WERI-Rb-1 (cell line): ENCODE data around the gene HEXIM1.

Experiments used
- DNase-seq: peaks from one replicate; pipeline ENCODE4 v3.0.0-alpha.2; 2020
- H3K27ac ChIP-seq: fragments of 250-450 bp; sonication (Bioruptor Pico); 2 replicates; pipeline ENCODE4 v1.5.1; 2020; ENCODE audit warnings: mild to moderate bottlenecking, moderate library complexity
- H3K27me3 ChIP-seq: fragments of 250-450 bp; sonication (Bioruptor Pico); 2 replicates; pipeline ENCODE4 v1.5.1; 2021; ENCODE audit warnings: mild to moderate bottlenecking, low read depth, moderate library complexity; ENCODE audit not compliant: insufficient read depth, severe bottlenecking
- H3K36me3 ChIP-seq: fragments of 250-450 bp; sonication (Bioruptor Pico); 2 replicates; pipeline ENCODE4 v1.5.1; 2020; ENCODE audit warnings: mild to moderate bottlenecking, moderate library complexity
- H3K4me3 ChIP-seq: 2 replicates; pipeline ENCODE4 v1.5.1; 2011; ENCODE audit warnings: low read depth, mild to moderate bottlenecking, control low read depth, low read length
- H3K9me3 ChIP-seq: fragments of 250-450 bp; sonication (Bioruptor Pico); 2 replicates; pipeline ENCODE4 v1.5.1; 2021; ENCODE audit warnings: mild to moderate bottlenecking, moderate library complexity; ENCODE audit not compliant: severe bottlenecking
- TF ChIP-seq, protein P1 (sequence below): IDR thresholded peaks from 2 replicates; pipeline ENCODE4 v1.5.1; 2011; ENCODE audit warnings: low read depth, mild to moderate bottlenecking, control low read depth, inconsistent platforms, low read length

HEXIM1 gene

DNA sequence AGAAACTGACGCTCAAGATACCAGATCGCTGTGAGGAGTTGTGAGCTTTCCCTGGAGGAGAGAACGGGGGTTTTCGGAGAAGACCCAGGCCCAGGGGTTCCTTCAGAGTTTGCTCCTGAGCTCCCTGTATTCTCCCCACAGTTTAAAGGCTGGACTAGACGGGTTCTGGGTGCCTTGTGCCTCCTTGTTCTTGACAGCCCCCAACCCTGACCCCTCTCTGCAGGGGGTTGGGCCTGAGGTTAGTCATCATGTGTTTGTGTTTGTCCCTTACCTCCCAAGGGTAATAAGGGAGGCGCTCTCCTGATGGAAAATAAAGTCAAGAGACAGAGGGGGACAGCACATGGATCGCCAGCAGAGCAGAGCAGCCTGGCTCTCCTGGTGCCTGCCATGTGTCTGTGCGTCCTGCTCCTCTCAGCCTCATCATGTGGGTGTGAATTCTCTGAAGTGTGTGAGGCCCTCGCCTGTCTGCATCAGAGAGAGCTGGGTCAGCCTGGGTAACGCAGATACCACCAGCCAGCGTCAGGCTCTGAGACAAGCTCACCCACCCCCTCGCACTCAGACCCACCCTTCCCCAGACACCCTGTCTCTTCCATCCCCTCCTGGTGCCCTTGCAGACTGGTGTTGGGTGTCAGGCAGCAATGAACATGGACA is 22.1 kb downstream of the HEXIM1 start:
- DNase-seq: no peak
- TF ChIP-seq, protein P1, sequence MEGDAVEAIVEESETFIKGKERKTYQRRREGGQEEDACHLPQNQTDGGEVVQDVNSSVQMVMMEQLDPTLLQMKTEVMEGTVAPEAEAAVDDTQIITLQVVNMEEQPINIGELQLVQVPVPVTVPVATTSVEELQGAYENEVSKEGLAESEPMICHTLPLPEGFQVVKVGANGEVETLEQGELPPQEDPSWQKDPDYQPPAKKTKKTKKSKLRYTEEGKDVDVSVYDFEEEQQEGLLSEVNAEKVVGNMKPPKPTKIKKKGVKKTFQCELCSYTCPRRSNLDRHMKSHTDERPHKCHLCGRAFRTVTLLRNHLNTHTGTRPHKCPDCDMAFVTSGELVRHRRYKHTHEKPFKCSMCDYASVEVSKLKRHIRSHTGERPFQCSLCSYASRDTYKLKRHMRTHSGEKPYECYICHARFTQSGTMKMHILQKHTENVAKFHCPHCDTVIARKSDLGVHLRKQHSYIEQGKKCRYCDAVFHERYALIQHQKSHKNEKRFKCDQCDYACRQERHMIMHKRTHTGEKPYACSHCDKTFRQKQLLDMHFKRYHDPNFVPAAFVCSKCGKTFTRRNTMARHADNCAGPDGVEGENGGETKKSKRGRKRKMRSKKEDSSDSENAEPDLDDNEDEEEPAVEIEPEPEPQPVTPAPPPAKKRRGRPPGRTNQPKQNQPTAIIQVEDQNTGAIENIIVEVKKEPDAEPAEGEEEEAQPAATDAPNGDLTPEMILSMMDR: no peak
- H3K27ac ChIP-seq: no peak overlapping the region

DNA sequence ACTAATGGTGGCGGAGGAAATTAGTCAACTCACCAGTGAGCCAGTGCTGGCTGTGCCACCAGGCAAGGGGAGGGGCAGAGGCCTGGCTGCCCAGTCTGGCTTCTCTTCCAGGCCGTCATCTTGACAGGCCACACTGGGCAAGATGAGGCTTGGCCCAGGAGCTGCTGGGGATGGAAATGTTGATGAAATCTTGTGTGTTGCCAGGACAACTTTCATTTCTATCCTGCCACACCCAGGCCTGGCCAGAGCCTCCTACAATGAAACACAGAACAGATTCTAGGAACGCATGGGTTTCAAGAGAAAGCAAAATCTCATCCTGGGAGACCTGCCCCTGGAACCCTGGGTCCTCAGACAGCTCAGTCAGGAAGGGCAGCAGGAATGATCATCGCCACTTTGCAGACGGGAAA is 22.7 kb downstream of the HEXIM1 start:
- peak overlapping the region; percentile 34 for H3K27ac ChIP-seq
- peaks cover 11% of the 10 kb centered on the region for H3K36me3 ChIP-seq
- TF ChIP-seq, protein P1: no peak
- no peaks in the 10 kb centered on the region for H3K9me3 ChIP-seq
- no peak for DNase-seq
- no peaks in the 10 kb centered on the region for H3K27me3 ChIP-seq
- no peak overlapping the region for H3K4me3 ChIP-seq

More for the DNA sequence above, 22.1 kb downstream of the HEXIM1 start:
- H3K27me3 ChIP-seq: no peaks in the 10 kb centered on the region
- H3K4me3 ChIP-seq: no peak overlapping the region
- H3K9me3 ChIP-seq: no peaks in the 10 kb centered on the region
- peaks cover 11% of the 10 kb centered on the region for H3K36me3 ChIP-seq

DNA sequence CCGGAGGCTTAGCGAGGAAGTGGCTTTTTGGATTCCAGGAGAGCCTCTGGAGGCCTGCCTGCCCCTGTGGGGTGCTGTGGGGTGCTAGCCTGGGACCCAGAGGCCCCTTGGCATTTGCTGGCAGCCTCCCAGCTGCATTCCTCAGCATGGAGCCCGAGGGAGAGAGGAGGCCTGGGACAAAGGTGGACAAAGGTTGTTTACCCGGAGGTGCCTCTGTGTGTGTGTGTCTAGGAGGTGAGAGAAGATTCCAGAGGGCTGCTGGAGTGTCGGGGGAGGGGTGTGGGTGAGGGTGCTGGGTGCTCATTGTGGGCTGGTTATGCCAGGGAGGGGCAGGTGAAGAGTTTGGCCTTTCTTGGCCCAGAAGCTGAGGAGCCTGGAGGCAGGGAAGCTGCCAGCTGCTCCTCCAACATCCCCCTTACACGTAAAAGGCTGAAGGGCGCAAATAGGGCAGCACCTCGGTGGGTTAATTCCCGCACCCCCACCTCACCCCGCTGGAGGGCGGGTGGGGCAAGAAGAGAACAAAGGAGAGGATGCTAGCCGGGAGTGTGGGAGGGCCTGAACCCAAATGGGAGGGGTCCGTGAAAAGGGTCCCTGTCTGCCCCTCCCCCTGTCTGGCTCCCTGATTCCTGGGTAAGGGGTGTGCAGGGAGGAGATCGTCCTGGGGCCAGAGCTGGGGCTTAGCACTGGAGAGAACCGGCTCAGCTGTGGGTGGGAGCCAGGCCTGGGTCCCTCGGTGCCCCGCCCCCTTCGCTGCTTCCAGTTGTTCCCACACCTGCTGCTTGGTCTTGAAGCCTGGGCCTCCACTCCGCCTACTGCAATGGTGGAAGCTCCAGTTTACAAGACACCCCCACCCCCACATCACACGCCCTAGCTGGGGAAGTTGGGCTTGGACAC is 23.3 kb downstream of the HEXIM1 start:
- Histone ChIP-seq H3K36me3 (peaks cover 11% of the 10 kb centered on the region), H3K27me3 (no peaks in the 10 kb centered on the region), H3K27ac (peak overlapping the region; percentile 34), H3K4me3 (no peak overlapping the region), H3K9me3 (no peaks in the 10 kb centered on the region)
- peak; percentile 72 for DNase-seq
- TF ChIP-seq, protein P1: no peak

DNA sequence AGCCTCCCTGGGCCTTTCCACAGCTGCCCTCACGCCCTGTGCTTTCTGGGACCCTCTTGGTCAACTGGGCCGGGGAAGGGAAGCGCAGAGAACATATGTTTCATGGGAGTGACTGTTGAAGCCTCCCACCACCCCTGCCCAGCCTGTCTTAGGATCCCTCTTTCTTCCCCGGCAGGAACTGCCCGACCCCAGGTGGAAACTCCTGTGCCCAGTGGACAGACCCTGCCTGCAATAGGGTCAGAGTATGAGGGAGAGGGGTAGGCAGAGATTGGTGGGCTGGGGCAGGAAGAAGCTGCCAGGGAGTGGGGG is 23.9 kb downstream of the HEXIM1 start:
- no peak for DNase-seq
- Histone ChIP-seq H3K27me3 (no peaks in the 10 kb centered on the region), H3K4me3 (no peak overlapping the region), H3K36me3 (peaks cover 11% of the 10 kb centered on the region), H3K27ac (peak overlapping the region; percentile 34), H3K9me3 (no peaks in the 10 kb centered on the region)
- TF ChIP-seq, protein P1: no peak

DNA sequence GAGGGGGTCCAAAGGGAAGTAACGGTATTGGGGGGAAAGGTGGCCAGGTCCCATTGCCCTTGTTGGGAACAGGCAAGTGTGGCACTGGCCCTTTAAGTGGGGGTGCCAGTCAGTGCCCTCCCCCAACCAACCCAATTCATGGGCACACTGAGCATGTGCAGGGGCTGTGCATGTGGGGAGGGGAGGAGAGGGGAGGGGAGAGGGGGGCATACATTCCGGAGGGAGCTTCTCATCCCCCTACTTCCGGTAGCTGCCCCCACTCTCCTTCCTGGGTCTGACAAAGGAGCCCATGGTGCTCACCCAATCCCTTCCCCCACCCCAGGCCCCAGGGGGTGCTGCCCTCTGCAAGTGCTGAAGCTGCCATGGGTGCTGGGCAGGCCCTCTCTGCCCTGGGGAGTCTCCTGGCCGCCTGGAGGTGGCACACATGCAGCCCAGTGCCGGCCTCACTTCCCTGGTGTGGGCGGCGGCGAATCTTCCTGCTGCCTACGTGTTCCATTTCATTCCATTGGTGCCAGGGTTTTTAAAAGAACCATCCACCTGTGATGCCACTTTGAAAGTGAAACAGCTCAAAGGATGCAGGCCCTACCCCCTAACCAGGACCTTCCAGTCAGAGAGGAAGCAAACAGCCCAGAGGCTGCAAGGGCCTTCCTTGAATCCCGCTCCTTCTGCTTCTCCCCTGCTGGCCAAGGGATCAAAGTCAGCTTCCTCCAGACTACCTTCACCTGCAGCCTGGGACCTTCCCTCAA is 24.4 kb downstream of the HEXIM1 start:
- TF ChIP-seq, protein P1: 0 out of 2 replicates have a peak, but pooled peaks have one; percentile 6
- H3K4me3 ChIP-seq: no peak overlapping the region
- peak; percentile 60 for DNase-seq

More for the DNA sequence above, 24.4 kb downstream of the HEXIM1 start:
- Histone ChIP-seq H3K27ac (peak overlapping the region; percentile 34), H3K27me3 (no peaks in the 10 kb centered on the region), H3K9me3 (no peaks in the 10 kb centered on the region), H3K36me3 (peaks cover 11% of the 10 kb centered on the region)
